Pons (tissue), 1 donor: ENCODE measurements around the gene CUX1.
A peak's percentile ranks its signal among the peaks of the same experiment; 100 is the strongest.
"Not testable (repeated sequence)": the region's sequence is repeated elsewhere in the genome, so short reads cannot be mapped to it uniquely, and the experiment has no call there.

Experiments
- DNase-seq: peaks from one replicate; pipeline ENCODE4 v3.0.0-alpha.2; 2016; ENCODE audit warnings: low spot score

The CUX1 gene

DNA sequence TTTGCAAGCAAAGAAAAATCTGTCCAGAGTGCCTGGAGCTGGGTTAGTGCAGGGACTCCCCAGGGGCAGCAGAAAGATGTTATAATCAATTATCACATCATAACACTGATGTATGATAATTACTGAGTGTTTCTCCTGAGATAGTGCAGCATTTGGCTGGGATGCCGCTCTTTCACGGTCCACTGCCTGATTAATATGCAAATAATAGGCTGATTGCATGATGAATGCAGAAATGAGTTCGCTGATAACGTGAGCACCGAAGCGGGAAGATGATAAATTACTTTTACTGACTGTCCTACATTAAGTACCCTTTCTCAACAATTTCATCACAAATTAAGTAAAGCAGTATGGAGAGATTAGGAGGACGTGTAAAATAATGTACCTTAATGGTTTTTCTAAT is 397.8 kb downstream of the CUX1 start:
- no peak for DNase-seq

DNA sequence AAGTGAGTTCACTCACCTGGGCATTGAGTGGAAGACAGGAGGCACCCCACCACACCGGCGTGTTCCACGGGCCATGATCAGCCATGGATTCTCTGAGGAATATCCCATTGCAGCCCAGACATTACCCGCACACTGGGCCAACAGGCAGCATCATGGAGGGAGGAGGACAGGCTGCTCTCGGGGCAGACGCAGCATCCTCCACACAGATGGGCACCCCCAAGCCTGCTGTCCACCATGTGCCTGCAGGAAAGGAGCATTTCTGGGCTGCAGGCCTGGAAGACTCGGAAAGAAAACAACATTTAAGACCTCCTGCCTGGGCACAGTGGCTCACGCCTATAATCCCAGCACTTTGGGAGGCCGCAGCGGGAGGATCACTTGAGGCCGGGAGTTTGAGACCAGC is 398.3 kb downstream of the CUX1 start:
- no peak for DNase-seq

DNA sequence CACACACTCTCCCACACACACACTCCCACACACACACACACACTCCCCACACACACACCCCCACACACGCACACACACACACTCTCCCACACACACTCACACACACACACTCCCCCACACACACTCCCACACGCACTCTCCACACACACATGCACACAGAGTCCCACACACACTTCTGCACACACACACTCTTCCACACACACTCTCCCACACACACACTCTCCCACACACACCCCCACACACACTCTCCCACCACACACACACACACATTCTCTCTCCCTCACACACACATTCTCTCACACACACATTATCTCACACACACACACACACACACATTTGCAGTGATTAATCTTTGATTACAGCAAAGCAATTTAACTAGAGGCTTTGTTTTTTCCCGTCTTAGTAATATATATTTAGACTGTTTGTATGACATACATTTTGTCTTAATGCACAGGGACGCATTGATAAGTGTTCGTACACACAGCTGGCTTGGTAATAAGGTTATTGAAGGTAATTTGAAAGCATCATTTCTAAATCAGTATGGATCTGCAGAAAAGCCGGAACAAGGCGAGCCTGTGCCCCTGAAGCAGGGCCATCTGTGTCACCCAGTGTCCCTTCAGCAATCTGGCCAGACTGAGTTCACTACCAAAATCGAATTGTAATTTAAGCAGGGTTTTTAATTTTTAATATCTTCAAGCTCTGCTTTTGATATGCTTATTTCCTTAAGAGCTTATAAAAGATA is 399.3 kb downstream of the CUX1 start:
- DNase-seq = no peak

DNA sequence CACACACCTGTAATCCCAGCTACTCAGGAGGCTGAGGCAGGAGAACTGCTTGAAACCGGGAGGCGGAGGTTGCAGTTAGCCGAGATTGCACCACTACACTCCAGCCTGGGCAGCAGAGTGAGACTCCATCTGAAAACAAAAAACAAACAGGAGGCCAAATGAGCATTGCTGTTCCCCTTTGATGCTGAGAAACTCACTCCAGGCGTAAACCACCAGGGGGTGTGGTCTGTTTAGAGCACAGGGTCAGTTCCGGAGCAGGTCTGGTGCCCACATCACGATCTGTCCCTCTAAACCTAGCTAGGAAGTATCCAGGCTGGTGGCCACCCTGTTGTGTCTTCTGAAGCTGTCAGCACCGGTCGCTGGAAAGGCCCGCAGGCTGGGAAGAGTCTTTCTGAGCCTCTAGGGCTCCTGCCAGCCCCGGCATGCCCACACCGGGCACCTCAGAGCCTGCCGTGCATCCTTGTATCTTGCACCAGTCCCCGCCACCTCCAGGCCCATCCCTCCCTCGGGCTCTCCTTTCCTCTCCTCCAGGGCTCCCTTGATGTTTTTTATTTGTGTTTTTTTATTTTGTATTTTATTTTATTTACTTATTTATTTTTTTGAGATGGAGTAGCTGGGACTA is 402.9 kb downstream of the CUX1 start:
- DNase-seq = no peak

DNA sequence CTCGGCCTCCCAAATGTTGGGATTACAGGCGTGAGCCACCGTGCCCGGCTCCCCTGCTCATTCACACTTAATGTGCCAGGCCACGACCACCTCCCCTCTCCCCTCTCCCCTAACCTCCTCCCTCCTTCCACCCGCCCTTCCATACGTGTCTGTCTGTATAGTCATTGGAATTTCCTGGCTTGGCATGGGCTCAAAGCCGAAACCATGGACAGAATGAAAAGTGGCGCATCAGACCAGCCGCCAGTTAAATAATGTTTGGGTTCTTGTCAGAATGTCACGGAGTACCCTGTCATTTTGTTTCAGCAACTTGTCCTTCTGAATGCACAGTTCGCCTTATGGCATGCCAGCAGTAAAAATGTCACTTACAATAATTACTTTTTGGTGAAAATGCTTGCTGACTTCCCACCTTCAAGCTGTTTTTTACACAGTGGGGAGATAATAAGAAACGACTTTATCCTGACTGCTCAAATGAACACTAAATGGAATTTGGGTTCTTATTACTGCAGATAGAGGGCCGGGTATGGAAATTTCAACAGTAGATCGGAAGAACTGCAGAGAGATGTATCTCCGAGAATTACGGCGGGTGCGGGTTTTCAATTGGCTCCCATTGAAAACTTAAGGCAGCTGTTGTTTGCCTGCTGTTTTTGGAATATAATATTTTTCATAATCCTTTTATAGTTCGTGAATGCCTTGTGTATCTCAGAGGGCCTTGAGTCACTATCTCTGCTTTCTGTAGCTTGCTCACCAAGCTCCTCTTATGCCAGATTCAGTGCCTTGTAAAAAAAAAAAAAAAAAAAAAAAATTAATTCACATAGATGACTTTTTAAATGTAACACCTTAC is 403.8 kb downstream of the CUX1 start:
- DNase-seq = no peak

DNA sequence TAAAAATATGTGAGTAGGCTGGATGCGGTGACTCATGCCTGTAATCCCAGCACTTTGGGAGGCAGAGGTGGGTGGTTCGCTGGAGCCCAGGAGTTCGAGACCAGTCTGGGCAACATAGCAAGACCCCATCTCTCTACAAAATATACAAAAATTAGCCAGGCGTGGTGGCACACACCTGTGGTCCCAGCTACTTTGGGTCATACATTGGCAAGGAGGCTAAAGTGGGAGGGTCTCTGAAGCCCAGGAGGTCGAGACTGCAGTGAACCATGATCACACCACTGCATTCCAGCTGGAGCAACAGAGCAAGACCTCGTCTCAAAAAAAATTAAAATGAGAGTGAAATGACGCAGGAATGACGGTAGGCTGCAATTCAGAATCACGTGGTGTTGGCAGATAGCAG is 404.5 kb downstream of the CUX1 start:
- DNase-seq = no peak

DNA sequence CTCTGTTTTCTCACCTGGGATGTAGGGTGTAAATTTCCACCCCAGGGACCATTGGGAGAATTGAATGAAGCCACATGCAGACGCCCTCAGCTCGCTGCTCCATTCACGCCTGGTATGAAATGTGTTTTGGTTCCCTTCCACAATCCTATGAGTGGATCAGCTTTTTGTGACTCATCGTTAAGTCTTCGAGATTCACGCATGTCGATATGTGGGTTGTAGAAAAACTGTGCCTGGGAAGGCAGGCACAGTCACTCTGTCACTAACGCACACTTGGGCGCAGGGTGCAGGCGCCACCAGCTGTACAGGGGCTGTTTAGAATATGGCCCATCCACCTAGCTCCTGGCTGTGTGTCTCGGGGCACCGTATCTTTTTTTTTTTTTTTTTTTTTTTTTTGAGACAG is 405.0 kb downstream of the CUX1 start:
- DNase-seq = no peak

DNA sequence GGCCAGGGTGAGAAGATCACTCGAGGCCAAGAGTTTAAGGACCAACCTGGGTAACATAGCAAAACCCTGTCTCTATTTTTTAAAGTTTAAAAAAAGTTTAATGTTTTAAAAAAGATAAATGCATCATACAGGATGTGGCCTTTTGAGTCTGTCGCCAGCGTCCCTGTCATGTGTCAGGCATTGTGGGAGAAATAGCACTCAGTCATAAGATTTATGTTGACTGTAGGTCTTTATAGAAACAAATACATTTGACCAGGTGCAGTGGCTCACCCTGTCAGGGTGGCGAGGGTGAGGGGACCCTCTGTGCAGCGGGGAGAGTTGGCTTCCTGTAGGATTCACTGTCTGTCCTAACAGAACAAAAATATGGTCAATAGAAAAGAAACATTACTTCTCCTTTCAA is 405.8 kb downstream of the CUX1 start:
- DNase-seq = no peak

DNA sequence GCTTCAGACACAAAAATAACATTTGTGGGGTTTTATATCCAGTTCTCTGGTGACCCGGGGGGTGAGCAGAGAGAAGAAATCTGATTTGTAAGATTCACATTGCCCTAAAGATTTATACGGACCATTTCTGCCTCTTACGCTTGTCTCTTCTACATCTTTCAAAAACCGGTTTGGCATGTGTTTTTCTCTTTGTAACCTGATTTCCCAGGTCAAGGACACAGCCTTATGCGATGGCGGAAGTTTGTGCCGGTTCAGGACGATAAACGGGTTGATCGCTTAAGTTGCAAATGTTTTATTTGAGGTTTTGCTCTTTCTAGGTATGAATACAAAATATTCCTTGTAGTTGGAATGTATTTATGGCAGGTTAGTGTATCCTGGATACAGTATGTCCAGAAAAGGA is 407.6 kb downstream of the CUX1 start:
- DNase-seq = no peak

DNA sequence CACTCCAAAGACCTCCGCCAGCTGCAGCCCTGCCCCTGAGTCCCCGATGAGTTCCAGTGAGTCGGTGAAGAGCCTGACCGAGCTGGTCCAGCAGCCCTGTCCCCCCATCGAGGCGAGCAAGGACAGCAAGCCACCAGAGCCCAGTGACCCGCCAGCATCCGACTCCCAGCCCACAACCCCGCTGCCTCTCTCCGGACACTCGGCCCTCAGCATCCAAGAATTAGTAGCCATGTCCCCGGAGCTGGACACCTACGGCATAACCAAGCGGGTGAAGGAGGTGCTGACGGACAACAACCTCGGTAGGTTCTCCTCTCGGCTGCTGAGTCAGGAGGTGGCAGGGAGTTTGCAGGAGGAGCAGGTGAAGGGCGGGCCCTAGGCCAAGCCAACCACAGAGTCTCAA is 409.9 kb downstream of the CUX1 start:
- DNase-seq = no peak

DNA sequence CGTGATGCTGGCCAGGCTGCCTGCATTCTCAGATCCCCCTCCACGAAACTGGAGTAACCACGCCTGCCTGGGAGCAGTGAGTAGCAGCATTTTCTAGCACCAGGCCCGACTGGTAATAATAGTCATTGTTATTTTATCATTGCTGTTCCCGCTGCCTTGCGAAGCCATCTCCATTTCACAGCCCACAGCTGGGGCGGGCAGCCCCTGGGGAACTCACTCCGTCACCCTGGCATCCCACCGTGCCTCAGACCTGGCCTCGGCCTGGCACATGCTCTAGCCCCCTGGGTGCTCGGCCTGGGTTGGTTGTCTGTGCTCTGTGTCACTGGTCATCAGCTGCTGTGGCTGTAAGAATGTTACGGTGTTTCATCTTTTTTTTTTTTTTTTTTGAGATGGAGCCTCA is 411.5 kb downstream of the CUX1 start:
- DNase-seq = no peak

DNA sequence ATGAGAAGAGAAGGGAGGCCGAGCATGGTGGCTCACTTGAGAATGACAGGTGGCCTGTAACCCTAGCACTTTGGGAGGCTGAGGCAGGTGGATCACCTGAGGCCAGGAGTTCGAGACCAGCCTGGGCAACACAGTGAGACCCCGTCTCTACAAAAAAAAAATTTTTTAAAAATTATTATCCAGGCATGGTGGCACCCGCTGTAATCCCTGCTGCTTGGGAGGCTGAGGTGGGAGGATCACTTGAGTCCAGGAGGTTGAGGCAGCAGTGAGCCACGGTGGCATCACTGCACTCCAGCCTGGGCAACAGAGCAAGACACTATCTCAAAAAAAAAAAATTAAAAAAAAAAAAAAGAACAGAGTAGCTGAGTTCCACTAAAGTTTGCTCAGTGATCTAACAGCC is 412.7 kb downstream of the CUX1 start:
- DNase-seq = not testable (repeated sequence)

DNA sequence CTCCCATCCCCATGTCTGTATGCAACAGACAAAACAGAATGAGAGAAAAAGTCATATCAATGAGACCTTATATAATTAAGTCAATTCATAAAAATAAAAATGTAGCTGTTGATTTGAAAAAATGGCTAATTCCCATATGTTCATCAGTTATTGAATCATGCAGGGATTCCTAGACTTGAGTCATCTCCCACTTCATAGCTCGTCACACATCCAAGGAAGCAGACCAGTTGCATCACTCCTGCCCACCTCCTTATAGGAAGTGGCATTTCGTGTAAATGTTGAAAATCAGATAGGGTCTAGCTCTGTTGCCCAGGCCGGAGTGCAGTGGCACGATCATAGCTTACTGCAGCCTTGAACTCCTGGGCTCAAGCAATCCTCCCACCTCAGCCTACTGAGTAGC is 413.2 kb downstream of the CUX1 start:
- DNase-seq = no peak

DNA sequence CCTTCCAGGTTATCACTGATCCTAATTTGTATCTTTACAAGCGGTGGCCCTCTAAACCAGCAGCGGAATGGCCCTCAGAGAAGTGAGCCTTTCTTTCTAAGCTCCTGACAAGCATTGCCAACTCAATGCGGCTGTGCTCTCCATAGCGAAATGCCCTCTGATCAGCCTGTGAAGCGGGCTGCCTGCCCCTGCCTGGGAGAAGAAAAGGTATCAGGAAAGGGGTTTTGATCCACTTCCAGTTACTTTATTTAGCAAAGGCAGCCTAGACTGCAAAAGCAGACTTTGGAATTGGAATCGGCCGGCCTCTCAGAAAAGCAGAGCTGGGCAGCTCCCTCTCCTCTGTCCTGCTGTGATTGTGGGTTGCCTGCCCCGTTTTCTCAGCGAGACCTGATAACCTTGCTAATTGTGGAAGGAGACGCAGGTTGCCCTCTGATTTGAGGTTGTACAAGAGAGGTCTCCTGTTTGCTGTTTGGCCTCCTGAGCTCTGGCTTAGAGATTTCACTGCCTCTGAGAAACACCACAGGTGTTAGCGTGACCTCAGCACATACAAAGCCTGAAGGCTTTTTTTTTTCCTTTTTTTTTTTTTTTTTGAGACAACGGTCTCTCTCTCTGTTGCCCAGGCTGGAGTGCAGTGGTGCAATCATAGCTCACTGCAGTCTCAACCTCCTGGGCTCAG is 415.3 kb downstream of the CUX1 start:
- DNase-seq = no peak

DNA sequence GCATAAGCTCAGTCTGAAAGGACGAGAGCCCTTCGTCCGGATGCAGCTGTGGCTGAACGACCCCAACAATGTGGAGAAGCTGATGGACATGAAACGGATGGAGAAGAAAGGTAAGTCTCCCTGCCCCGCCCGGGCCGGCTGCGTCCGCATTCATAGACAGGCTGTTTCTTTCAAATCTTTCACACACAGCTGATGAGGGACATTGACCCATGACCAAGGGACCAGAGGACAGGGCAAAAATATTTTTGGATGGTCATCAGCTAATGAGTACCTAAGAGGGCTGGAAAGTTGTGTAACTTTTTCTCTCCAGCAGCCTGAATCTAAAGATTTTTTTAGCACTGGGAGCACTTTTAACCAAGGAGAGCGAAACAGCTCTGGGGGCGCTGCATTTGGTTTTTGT is 416.7 kb downstream of the CUX1 start:
- no peak for DNase-seq

DNA sequence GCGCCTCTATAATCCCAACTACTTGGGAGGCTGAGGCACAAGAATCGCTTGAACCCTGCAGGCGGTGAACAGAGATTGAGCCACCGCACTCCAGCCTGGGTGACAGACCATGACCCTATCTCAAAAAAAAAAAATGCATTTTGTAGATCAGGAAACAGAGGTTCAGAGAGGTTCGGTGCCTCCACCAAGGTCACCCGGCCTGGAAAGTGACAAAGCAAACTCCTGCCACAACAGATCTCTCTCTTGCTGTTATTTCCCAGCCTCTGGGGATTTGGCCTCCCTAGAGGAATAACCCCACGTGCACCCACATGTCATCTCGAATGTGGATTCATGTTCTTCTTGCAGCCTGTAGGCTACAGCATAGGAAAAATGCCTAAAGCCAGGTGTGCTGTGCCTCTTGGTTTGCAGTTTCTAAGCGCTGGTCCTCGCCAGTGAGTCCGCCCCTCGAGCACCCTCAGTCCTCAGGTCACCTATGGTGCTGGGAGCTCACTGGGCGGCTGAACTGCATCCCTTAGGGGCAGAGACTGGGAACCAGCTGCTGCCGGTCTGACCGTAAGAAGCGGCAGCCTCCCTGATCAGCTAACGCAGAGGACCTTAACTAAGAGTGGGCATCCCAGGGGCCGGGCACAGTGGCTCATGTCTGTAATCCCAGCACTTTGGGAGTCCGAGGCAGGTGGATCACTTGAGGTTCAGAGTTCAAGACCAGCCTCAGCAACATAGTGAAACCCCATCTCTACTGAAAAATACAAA is 417.6 kb downstream of the CUX1 start:
- no peak for DNase-seq

DNA sequence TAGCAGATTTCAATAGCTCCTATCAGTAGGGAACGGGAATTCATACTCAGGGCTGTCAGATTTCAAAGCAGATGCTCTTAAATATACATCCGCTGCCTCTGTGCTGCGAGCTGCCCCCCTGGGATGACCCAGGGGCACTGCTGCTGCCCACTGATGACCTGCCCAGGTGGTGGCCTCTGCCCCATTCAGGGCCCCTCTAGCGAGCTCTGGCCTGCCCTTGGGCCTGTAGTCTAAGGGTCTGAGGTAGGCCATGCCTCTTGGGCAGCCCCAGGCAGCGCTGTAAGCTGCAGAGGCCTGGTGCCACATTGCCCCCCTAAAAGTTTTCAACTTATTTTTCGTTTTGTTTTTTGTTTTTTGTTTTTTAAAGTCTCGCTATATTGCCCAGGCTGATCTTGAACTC is 418.7 kb downstream of the CUX1 start:
- no peak for DNase-seq

DNA sequence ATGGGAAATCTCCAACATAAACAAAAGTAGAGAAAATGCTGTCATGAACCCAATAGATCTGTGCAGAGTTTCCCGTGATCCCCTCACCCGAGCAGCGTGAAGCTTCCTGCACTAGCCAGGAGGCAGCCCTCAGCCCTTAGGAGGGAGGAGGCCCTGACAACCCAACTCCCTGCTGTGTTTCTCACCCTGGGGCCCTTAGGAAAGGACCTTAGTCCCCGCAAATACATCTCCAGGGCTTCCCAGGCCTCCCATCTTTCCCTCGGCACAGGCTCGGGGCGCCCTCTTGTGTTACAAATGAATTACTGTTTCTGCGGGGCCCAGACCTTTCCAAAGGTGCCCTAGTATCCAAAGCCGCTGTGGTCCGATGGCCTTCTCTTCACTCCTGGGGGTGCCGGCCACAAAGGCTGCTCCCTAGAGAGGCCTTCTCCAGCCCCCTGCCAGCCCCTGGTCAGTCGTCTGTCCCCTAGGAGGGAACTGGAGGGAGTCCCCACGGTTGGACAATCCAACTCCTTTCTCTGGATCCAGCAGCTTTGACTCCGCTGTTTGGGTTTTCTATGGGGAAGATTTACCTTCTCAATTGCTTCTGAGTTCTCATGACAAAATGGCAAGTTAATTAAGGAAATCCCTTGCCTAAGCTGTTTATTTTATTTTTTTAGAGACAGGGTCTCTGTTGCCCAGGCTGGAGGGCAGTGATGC is 419.3 kb downstream of the CUX1 start:
- peak; percentile 53 for DNase-seq

DNA sequence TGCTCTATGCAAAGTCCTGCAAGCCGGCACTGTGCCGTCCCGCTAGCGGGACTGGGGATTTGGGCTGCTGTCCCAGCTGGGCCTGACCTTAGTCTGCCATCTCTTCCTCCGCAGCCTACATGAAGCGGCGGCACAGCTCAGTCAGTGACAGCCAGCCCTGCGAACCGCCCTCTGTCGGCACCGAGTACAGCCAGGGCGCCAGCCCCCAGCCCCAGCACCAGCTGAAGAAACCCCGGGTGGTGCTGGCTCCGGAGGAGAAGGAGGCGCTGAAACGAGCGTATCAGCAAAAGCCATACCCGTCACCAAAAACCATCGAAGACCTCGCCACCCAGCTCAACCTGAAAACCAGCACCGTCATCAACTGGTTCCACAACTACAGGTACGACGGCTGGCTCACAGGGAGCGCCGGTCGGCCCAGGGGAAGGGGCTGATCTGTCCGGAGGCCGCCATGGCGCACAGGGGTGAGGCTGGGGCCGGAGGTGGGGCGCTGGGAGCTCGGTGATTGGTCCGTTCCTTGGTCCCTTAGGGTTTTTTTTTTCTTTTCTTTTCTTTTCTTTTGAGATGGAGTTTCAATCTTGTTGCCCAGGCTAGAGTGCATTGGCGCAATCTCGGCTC is 421.9 kb downstream of the CUX1 start:
- DNase-seq = no peak

DNA sequence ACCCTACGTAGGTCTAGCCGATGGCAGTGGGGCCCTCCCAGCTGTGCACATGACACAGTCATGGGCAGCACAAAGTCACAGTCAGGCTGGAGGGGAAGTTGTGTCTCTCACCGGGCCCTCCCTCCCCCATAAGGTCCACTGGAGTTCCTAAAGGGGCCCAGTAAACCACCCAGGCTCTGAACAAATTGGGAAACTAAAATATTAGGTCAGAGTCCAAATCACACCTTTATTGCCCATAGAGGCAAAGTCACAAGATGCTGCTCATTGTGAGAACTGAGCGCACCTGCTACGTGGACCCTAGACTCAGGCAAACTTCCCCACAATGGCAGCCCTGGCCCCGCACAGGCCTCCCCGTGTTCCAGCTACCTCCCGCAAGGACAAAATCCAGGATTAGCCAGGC is 424.0 kb downstream of the CUX1 start:
- DNase-seq = no peak

DNA sequence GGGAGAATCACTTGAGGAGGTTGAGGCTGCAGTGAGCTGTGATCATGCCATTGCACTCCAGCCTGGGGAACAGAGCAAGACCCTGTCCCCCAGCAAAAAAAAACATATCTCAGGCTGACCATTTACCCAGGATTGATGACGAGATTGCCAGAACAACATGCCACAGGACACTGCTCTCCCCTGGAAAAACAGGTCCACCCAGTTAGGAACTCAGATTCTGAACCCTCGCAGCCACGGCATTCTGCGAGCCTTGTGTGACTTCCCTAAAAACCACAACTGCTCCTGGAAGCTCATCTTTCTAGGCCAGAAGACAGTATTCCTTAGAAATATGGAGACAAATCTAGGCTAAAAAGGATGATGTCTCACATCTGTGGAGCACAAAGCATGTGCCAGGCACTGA is 427.2 kb downstream of the CUX1 start:
- DNase-seq = no peak
